ENCODE results near the gene ANKRD60.
A peak's percentile ranks its signal among the peaks of the same experiment; 100 is the strongest.

The ANKRD60 gene

GRCh38 chr20:58242824-58243223, 14.4 kb upstream of the ANKRD60 start:
- H3K4me3 ChIP-seq (ENCODE audit: low read length): no peak overlapping the region
- DNase-seq (ENCODE audit: low read depth): no peak
- no peaks in the 10 kb centered on the region for H3K9me3 ChIP-seq (ENCODE audit: control insufficient read depth, low read length)
- H3K36me3 ChIP-seq (ENCODE audit: control insufficient read depth, insufficient read depth, low read length, severe bottlenecking): peaks cover 47% of the 10 kb centered on the region
- no peak overlapping the region for H3K9ac ChIP-seq (ENCODE audit: low read length)
- H3K27me3 ChIP-seq (replicated peaks; ENCODE audit: control insufficient read depth, insufficient read depth, low read length): peaks cover 17% of the 10 kb centered on the region
- peaks cover 7% of the 10 kb centered on the region for H3K4me1 ChIP-seq (ENCODE audit: control insufficient read depth, insufficient read depth, low read length)

GRCh38 chr20:58241766-58242465, 13.5 kb upstream of the ANKRD60 start:
- H3K4me1 ChIP-seq (ENCODE audit: control insufficient read depth, insufficient read depth, low read length): peaks cover 14% of the 10 kb centered on the region
- no peak overlapping the region for H3K4me3 ChIP-seq (ENCODE audit: low read length)
- DNase-seq (ENCODE audit: low read depth): no peak
- peaks cover 17% of the 10 kb centered on the region for H3K27me3 ChIP-seq (replicated peaks; ENCODE audit: control insufficient read depth, insufficient read depth, low read length)
- H3K9ac ChIP-seq (ENCODE audit: low read length): no peak overlapping the region
- H3K36me3 ChIP-seq (ENCODE audit: control insufficient read depth, insufficient read depth, low read length, severe bottlenecking): peaks cover 38% of the 10 kb centered on the region
- H3K9me3 ChIP-seq (ENCODE audit: control insufficient read depth, low read length): no peaks in the 10 kb centered on the region

GRCh38 chr20:58240471-58240870, 12.0 kb upstream of the ANKRD60 start:
- no peak overlapping the region for H3K9ac ChIP-seq (ENCODE audit: low read length)
- H3K27me3 ChIP-seq (replicated peaks; ENCODE audit: control insufficient read depth, insufficient read depth, low read length): peaks cover 17% of the 10 kb centered on the region
- no peak overlapping the region for H3K4me3 ChIP-seq (ENCODE audit: low read length)
- peaks cover 14% of the 10 kb centered on the region for H3K4me1 ChIP-seq (ENCODE audit: control insufficient read depth, insufficient read depth, low read length)
- peaks cover 25% of the 10 kb centered on the region for H3K36me3 ChIP-seq (ENCODE audit: control insufficient read depth, insufficient read depth, low read length, severe bottlenecking)
- H3K9me3 ChIP-seq (ENCODE audit: control insufficient read depth, low read length): no peaks in the 10 kb centered on the region
- no peak for DNase-seq (ENCODE audit: low read depth)

GRCh38 chr20:58239216-58239615, 10.8 kb upstream of the ANKRD60 start:
- no peaks in the 10 kb centered on the region for H3K9me3 ChIP-seq (ENCODE audit: control insufficient read depth, low read length)
- no peak overlapping the region for H3K4me3 ChIP-seq (ENCODE audit: low read length)
- H3K4me1 ChIP-seq (ENCODE audit: control insufficient read depth, insufficient read depth, low read length): peaks cover 14% of the 10 kb centered on the region
- H3K27me3 ChIP-seq (replicated peaks; ENCODE audit: control insufficient read depth, insufficient read depth, low read length): peaks cover 17% of the 10 kb centered on the region
- H3K36me3 ChIP-seq (ENCODE audit: control insufficient read depth, insufficient read depth, low read length, severe bottlenecking): peaks cover 28% of the 10 kb centered on the region
- no peak for DNase-seq (ENCODE audit: low read depth)
- no peak overlapping the region for H3K9ac ChIP-seq (ENCODE audit: low read length)

GRCh38 chr20:58238490-58238889, 10.0 kb upstream of the ANKRD60 start:
- H3K4me1 ChIP-seq (ENCODE audit: control insufficient read depth, insufficient read depth, low read length): peaks cover 14% of the 10 kb centered on the region
- peaks cover 17% of the 10 kb centered on the region for H3K27me3 ChIP-seq (replicated peaks; ENCODE audit: control insufficient read depth, insufficient read depth, low read length)
- no peaks in the 10 kb centered on the region for H3K9me3 ChIP-seq (ENCODE audit: control insufficient read depth, low read length)
- H3K36me3 ChIP-seq (ENCODE audit: control insufficient read depth, insufficient read depth, low read length, severe bottlenecking): peaks cover 26% of the 10 kb centered on the region
- peak overlapping the region; percentile 27 for H3K4me3 ChIP-seq (ENCODE audit: low read length)
- DNase-seq (ENCODE audit: low read depth): no peak
- peak overlapping the region; percentile 29 for H3K9ac ChIP-seq (ENCODE audit: low read length)

- peak overlapping the region; percentile 83 for H3K4me3 ChIP-seq (ENCODE audit: low read length)
- DNase-seq (ENCODE audit: low read depth): peak; percentile 60
Observed at GRCh38 chr20:58237318-58238132, 9.1 kb upstream of the ANKRD60 start.

GRCh38 chr20:58236612-58237317, 8.3 kb upstream of the ANKRD60 start:
- Histone ChIP-seq H3K9me3 (ENCODE audit: control insufficient read depth, low read length) (no peaks in the 10 kb centered on the region), H3K27me3 (replicated peaks; ENCODE audit: control insufficient read depth, insufficient read depth, low read length) (peaks cover 16% of the 10 kb centered on the region), H3K9ac (ENCODE audit: low read length) (peak overlapping the region; percentile 45), H3K4me1 (ENCODE audit: control insufficient read depth, insufficient read depth, low read length) (peaks cover 14% of the 10 kb centered on the region), H3K36me3 (ENCODE audit: control insufficient read depth, insufficient read depth, low read length, severe bottlenecking) (peaks cover 17% of the 10 kb centered on the region), H3K4me3 (ENCODE audit: low read length) (peak overlapping the region; percentile 83)
- DNase-seq (ENCODE audit: low read depth): peak; percentile 89

More at GRCh38 chr20:58237318-58238132, 9.1 kb upstream of the ANKRD60 start:
- Histone ChIP-seq H3K27me3 (replicated peaks; ENCODE audit: control insufficient read depth, insufficient read depth, low read length) (peaks cover 17% of the 10 kb centered on the region), H3K36me3 (ENCODE audit: control insufficient read depth, insufficient read depth, low read length, severe bottlenecking) (peaks cover 20% of the 10 kb centered on the region), H3K4me1 (ENCODE audit: control insufficient read depth, insufficient read depth, low read length) (peaks cover 14% of the 10 kb centered on the region), H3K9ac (ENCODE audit: low read length) (peak overlapping the region; percentile 66), H3K9me3 (ENCODE audit: control insufficient read depth, low read length) (no peaks in the 10 kb centered on the region)

GRCh38 chr20:58235010-58235409, 6.6 kb upstream of the ANKRD60 start:
- no peak for DNase-seq (ENCODE audit: low read depth)
- Histone ChIP-seq H3K9ac (ENCODE audit: low read length) (no peak overlapping the region), H3K4me3 (ENCODE audit: low read length) (no peak overlapping the region), H3K4me1 (ENCODE audit: control insufficient read depth, insufficient read depth, low read length) (peaks cover 14% of the 10 kb centered on the region), H3K36me3 (ENCODE audit: control insufficient read depth, insufficient read depth, low read length, severe bottlenecking) (peaks cover 20% of the 10 kb centered on the region), H3K9me3 (ENCODE audit: control insufficient read depth, low read length) (no peaks in the 10 kb centered on the region), H3K27me3 (replicated peaks; ENCODE audit: control insufficient read depth, insufficient read depth, low read length) (peaks cover 8% of the 10 kb centered on the region)

- no peaks in the 10 kb centered on the region for H3K9me3 ChIP-seq (ENCODE audit: control insufficient read depth, low read length)
- H3K9ac ChIP-seq (ENCODE audit: low read length): no peak overlapping the region
- H3K27me3 ChIP-seq (replicated peaks; ENCODE audit: control insufficient read depth, insufficient read depth, low read length): peaks cover 6% of the 10 kb centered on the region
- peak; percentile 56 for DNase-seq (ENCODE audit: low read depth)
- peaks cover 15% of the 10 kb centered on the region for H3K4me1 ChIP-seq (ENCODE audit: control insufficient read depth, insufficient read depth, low read length)
- H3K4me3 ChIP-seq (ENCODE audit: low read length): no peak overlapping the region
- H3K36me3 ChIP-seq (ENCODE audit: control insufficient read depth, insufficient read depth, low read length, severe bottlenecking): peaks cover 13% of the 10 kb centered on the region
Observed at GRCh38 chr20:58233881-58234528, 5.6 kb upstream of the ANKRD60 start.

- Histone ChIP-seq H3K4me1 (ENCODE audit: control insufficient read depth, insufficient read depth, low read length) (peaks cover 17% of the 10 kb centered on the region), H3K9me3 (ENCODE audit: control insufficient read depth, low read length) (no peaks in the 10 kb centered on the region), H3K27me3 (replicated peaks; ENCODE audit: control insufficient read depth, insufficient read depth, low read length) (peaks cover 9% of the 10 kb centered on the region), H3K36me3 (ENCODE audit: control insufficient read depth, insufficient read depth, low read length, severe bottlenecking) (peaks cover 13% of the 10 kb centered on the region), H3K4me3 (ENCODE audit: low read length) (no peak overlapping the region), H3K9ac (ENCODE audit: low read length) (no peak overlapping the region)
- no peak for DNase-seq (ENCODE audit: low read depth)
Observed at GRCh38 chr20:58233393-58233792, 4.9 kb upstream of the ANKRD60 start.
